GM12872 (cell line): Measurements from ENCODE around the gene SYCP2.

Experiments
- TF ChIP-seq, protein P1 (sequence below): IDR thresholded peaks from 3 replicates; pipeline ENCODE4 v1.5.1; 2011; ENCODE audit warnings: low read depth, mild to moderate bottlenecking, low read length, moderate library complexity; ENCODE audit not compliant: insufficient read depth

The SYCP2 gene

DNA sequence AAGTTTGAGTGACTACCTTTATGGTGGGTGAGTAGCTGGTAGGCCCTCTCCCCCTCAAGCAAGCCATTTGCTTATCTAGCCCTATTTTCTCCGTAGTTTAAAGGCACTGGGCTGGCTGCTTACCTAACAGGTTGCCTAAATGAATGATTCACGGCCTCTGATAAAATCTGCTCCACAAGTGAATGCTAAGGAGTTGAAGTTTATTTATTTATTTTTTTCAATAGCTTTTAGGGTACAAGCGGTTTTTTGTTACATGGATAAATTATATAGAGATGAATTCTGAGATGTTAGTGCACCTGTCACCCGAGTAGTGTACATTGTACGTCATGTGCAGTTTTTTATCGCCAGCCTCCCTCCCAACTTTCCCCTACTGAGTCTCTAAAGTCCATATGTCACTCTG is 16.5 kb upstream of the SYCP2 start:
- TF ChIP-seq, protein P1, sequence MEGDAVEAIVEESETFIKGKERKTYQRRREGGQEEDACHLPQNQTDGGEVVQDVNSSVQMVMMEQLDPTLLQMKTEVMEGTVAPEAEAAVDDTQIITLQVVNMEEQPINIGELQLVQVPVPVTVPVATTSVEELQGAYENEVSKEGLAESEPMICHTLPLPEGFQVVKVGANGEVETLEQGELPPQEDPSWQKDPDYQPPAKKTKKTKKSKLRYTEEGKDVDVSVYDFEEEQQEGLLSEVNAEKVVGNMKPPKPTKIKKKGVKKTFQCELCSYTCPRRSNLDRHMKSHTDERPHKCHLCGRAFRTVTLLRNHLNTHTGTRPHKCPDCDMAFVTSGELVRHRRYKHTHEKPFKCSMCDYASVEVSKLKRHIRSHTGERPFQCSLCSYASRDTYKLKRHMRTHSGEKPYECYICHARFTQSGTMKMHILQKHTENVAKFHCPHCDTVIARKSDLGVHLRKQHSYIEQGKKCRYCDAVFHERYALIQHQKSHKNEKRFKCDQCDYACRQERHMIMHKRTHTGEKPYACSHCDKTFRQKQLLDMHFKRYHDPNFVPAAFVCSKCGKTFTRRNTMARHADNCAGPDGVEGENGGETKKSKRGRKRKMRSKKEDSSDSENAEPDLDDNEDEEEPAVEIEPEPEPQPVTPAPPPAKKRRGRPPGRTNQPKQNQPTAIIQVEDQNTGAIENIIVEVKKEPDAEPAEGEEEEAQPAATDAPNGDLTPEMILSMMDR = no peak

DNA sequence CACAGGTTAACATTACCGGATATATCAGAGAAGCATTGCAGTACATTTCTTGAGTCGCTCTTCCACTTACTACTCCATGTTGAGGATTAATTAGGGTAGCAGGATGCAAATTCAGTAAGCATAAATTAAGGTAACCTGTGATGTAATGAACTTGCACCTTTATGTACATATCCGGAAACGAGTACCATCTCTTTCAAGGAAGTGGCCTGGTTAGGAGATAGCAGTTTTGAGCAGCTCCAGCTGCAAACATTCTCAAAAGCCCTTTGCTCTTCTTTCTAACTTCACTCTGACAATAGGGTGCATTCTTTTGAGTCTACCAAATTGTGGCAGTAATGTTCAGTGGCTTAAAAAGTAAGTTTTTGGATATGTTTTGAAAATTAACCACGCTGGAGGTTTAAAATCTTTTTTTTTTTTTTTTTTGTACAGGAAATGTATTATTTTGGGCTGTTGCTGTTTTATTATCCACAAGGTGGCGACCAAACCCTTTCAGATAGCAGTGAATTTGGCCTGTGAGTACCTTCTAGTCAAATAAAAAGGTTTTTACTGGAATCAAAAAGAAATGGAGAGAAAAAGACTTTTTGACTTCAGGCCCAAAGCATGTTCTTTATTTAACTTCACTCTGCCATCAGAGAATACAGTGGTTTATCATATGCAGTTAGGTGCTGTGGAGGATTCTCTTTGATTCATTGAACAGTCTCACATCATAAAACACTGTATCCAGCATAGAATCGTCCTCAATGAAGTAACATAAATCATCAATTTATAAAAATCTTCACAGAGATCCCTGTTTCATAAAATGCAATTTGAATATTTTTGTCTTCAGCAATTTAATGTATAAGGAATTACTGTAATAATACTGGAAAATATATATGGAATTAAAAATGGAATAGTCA is 15.6 kb upstream of the SYCP2 start:
- TF ChIP-seq, protein P1 = peak; percentile 54; the same call in 2 of the 3 replicates

DNA sequence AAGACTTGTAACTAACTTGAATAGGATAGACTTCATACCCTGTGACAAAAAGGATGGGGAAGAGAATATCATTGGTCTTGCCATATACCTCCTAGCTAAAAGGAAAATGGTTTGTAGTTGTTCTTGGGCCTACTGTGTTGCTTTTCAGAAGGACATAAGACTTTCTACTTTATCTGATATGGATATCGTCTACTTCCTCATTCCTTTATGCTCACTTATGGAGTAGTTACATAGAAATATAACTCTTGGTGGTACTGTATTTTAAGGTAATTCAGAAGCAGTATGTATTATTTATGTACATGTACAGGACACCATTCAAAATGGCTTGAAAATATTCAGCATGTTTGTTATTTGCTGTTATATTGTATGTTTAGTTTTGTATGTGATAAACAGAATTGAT is 14.8 kb upstream of the SYCP2 start:
- TF ChIP-seq, protein P1 = no peak

DNA sequence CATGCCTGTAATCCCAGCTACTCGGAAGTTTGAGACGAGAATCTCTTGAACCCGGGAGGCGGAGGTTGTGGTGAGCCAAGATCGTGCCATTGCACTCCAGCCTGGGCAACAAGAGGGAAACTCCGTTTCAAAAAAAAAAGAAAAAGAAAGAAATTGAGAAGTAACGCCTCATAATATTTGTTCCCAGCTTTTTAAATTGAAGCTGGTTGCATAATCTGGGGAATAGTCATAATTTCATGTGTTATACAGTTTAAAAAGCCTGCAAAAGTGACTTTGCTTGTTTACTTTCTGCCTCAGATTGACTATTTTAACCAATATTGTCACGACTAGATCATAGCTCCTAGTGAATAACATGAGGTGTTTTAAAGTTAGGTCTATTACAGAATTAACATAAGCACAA is 13.9 kb upstream of the SYCP2 start:
- TF ChIP-seq, protein P1 = no peak

DNA sequence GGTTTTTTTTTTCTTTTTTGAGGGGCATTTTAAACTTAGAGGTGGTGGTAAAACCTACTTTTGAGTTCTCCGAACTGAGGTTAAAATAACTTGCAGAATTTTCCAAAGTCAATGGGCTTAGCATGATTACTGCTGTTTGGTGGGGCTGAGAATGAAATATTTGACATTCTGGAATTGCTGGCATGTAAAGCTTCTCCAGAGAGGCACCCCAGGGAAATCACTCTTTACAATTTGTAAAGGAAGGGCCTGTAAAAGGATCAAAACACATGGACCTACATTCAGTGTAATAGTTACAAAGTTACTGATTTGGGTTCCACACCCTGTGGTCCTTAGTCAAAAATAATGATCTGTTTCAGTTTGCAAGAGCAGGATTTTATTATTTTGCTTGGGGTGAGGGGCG is 12.3 kb upstream of the SYCP2 start:
- TF ChIP-seq, protein P1 = no peak

DNA sequence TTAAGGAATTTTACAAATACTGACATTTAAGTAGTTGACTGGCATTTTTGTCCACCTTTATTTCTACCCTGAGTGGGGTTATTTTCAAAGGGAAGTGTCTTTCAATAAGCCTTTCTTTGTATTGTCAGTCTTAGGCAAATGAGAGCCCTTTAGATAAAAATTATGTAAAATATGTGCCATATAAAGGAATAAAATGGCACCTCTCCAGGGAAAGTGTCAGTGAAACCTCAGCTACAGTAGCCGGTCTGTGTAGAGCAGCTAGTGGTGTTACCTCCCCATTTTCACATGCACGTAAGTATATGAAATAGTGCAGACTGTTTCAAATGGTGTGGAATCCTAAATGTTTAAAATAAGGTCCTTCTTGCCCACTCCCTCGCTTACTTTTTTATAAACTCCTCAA is 11.7 kb upstream of the SYCP2 start:
- TF ChIP-seq, protein P1 = no peak

DNA sequence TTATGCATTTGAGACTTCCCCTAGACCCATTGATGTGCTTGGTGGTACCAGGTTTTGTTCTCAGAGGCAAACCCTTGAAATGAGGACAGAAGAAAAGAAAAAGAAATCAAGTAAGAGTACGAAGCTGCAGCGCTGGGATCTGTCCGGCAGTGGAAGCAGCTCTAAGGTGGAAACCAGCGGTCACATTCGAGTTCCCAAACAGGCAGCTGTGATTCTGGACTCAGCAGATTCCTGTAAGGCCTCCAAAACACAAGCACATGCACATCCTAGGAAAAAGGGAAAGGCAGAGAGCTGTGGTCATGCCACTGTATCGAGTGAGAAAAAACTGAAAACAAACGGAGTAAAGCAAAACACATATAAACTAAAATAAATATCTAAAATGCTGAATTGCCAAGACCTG is 11.3 kb upstream of the SYCP2 start:
- TF ChIP-seq, protein P1 = no peak
